SJSA1 (cell line): ENCODE measurements around the gene TMEM201. TPM values are rescaled to one million over a fixed set of nuclear protein-coding genes. Genes with fewer than 3 reads are reported as not detected.

Source experiments
- DNase-seq, 2 experiments: peaks; one replicate each; pipeline ENCODE4 v3.0.0-alpha.2; 2015 to 2020; ENCODE audit warnings: low spot score in 2 of 2, low read depth in 1 of 2
- H3K27ac ChIP-seq: fragments of 250-450 bp; sonication (Bioruptor Pico); 2 replicates; pipeline ENCODE4 v1.5.1; 2020; ENCODE audit warnings: mild to moderate bottlenecking, moderate library complexity
- H3K27me3 ChIP-seq: fragments of 250-450 bp; sonication (Bioruptor Pico); replicated peaks from 2 replicates; pipeline ENCODE4 v1.5.1; 2020; ENCODE audit warnings: mild to moderate bottlenecking, moderate library complexity
- H3K36me3 ChIP-seq: fragments of 250-450 bp; sonication (Bioruptor Pico); 2 replicates; pipeline ENCODE4 v1.5.1; 2020; ENCODE audit warnings: mild to moderate bottlenecking
- H3K4me1 ChIP-seq: fragments of 250-450 bp; sonication (Bioruptor Pico); replicated peaks from 2 replicates; pipeline ENCODE4 v1.6.1; 2021; ENCODE audit warnings: mild to moderate bottlenecking
- H3K4me3 ChIP-seq: fragments of 250-450 bp; sonication (Bioruptor Pico); 2 replicates; pipeline ENCODE4 v1.5.1; 2020; ENCODE audit warnings: mild to moderate bottlenecking
- H3K9me3 ChIP-seq: fragments of 250-450 bp; sonication (Bioruptor Pico); replicated peaks from 2 replicates; pipeline ENCODE4 v1.5.1; 2020; ENCODE audit warnings: mild to moderate bottlenecking
- total RNA-seq: library from RNA; depleted of rRNA; stranded (reverse); fragments of >200 nt; shearing (Covaris generic); gene quantifications from 2 replicates; pipeline ENCODE4 v1.2.3, GENCODE V29; 2014

TMEM201 gene
- total RNA-seq, 1 experiment from 2014 or later: 10.1 TPM

DNA sequence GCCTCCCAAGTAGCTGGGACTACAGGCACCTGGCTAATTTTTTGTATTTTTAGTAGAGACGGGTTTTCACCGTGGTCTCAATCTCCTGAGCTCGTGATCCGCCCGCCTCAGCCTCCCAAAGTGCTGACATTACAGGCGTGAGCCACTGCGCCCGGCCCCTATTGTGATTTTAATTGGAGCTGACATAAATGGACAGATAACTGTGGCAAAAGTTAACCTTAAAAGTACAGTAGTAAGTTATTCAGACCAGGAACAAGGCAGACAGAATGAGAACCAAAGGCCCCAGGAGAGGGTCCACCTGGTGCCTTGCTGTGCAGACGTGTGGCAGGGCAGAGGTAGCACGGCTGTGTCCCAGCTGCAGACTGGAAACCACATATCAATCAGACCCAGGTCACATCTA is 11.0 kb downstream of the TMEM201 start:
- H3K4me1 ChIP-seq: no peaks in the 10 kb centered on the region
- DNase-seq: no peak
- H3K36me3 ChIP-seq: peaks cover 53% of the 10 kb centered on the region
- no peak overlapping the region for H3K4me3 ChIP-seq
- no peaks in the 10 kb centered on the region for H3K27me3 ChIP-seq
- no peak overlapping the region for H3K27ac ChIP-seq
- H3K9me3 ChIP-seq: no peaks in the 10 kb centered on the region

DNA sequence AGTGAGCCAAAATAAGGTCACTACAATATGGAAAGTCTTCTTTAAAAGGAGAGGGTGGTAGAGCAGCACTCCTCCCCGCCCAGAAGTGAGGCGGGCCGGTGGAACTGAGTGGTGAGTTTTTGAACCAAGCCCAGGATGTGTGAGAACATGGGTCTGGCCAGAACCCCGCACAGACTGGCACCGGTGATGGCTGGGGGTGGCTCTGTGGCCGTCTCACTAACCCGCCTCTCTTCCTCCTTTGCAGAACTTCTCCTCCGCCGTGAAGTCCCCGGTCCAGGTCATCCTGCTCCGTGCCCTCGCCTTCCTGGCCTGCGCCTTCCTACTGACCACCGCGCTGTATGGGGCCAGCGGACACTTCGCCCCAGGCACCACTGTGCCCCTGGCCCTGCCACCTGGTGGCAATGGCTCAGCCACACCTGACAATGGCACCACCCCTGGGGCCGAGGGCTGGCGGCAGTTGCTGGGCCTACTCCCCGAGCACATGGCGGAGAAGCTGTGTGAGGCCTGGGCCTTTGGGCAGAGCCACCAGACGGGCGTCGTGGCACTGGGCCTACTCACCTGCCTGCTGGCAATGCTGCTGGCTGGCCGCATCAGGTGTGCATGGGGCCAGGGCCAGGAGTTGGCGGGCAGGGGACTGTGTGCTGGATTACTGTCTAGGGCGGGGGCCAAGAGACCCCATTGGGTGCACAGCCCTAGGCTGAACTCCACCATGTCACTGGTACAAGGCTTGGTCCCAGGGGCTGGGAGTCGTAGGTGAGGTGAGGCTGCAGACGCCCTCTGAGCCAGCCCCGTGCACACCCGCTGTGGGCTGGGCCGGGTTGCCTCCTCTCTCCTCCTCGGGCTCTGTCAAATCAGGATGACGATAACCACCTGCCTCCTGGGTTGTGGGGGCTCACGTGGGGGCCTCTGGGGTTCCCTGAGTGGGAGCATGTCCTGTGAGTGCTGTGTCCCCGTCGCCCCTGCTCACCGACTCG is 12.4 kb downstream of the TMEM201 start:
- Histone ChIP-seq H3K36me3 (peaks cover 55% of the 10 kb centered on the region), H3K9me3 (no peaks in the 10 kb centered on the region), H3K27ac (no peak overlapping the region), H3K27me3 (no peaks in the 10 kb centered on the region), H3K4me3 (no peak overlapping the region), H3K4me1 (no peaks in the 10 kb centered on the region)
- DNase-seq: no peak

DNA sequence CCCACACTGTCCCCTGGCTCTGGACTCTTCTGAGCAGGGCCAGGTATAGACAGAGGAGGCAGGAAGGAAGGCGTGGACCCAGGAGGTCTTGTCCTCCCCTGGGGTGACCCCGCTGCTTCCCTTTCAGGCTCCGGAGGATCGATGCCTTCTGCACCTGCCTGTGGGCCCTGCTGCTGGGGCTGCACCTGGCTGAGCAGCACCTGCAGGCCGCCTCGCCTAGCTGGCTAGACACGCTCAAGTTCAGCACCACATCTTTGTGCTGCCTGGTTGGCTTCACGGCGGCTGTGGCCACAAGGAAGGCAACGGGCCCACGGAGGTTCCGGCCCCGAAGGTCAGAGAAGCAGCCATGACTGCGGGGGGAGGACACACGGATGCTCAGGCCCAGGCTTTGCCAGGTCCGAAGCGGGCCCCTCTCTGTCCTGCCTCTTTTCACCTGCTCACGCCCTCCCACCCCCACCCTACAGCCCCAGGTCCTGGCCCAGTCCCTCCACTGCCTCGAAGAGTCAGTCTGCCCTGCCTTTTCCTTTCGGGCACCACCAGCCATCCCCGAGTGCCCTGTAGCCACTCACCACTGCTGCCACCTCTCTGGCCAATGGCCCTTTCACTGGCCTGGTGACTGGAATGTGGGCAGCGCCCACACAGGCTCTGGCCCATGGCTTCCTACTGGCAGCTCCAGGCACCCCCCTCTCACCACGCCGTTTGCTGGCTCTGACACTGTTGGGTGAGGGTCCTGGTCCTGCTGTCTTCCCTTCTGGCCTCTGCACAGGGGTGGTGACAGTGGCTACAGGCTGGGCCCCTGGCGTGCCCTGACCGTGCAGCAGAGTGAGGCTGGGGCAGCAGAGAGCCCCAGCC is 13.5 kb downstream of the TMEM201 start:
- no peak for DNase-seq
- Histone ChIP-seq H3K36me3 (peaks cover 51% of the 10 kb centered on the region), H3K4me3 (no peak overlapping the region), H3K9me3 (no peaks in the 10 kb centered on the region), H3K4me1 (no peaks in the 10 kb centered on the region), H3K27me3 (no peaks in the 10 kb centered on the region), H3K27ac (no peak overlapping the region)

DNA sequence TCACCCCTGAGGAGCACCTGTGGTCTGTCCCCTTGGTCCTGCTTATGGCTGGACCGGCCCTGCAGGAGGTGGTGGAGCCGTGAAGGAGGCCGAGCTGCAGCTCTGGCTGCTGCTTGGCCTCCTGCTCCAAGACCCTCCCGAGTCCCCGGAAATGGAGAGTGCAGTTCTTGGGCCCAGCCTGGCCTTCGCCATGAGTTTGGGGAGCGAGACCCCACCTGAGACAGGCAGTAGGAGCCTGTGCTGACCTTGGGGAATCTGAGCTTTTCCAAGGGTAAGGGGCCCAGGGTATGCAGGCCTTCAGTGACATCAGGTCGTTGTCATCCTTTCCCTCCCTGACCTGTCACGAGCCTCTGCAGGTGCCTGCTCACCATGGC is 14.1 kb downstream of the TMEM201 start:
- no peaks in the 10 kb centered on the region for H3K4me1 ChIP-seq

DNA sequence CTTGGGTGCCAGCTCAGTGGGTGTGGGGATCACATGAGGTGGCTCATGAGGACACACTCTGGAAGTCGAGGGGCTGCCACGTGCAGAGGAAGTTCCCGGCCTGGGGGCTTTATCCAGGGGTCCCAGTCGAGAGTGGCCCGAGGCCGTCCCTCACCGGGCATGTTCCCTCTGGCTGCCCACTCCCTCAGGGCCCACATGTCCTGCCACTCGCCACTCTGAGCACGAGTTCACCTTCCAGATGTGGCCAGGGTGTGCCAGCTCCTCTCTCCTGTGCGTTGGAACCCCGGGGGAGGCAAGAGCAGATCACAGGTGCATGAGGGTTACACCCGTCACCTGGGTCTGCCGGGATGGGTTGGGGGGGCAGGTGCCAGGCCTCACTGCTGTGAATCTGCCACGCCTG is 14.6 kb downstream of the TMEM201 start:
- Histone ChIP-seq H3K4me3 (no peak overlapping the region), H3K9me3 (no peaks in the 10 kb centered on the region), H3K27ac (no peak overlapping the region), H3K27me3 (no peaks in the 10 kb centered on the region), H3K4me1 (no peaks in the 10 kb centered on the region), H3K36me3 (peaks cover 40% of the 10 kb centered on the region)
- DNase-seq: no peak

More for the DNA sequence above, 14.1 kb downstream of the TMEM201 start:
- Histone ChIP-seq H3K9me3 (no peaks in the 10 kb centered on the region), H3K36me3 (peaks cover 45% of the 10 kb centered on the region), H3K4me3 (no peak overlapping the region), H3K27me3 (no peaks in the 10 kb centered on the region), H3K27ac (no peak overlapping the region)
- DNase-seq: no peak

DNA sequence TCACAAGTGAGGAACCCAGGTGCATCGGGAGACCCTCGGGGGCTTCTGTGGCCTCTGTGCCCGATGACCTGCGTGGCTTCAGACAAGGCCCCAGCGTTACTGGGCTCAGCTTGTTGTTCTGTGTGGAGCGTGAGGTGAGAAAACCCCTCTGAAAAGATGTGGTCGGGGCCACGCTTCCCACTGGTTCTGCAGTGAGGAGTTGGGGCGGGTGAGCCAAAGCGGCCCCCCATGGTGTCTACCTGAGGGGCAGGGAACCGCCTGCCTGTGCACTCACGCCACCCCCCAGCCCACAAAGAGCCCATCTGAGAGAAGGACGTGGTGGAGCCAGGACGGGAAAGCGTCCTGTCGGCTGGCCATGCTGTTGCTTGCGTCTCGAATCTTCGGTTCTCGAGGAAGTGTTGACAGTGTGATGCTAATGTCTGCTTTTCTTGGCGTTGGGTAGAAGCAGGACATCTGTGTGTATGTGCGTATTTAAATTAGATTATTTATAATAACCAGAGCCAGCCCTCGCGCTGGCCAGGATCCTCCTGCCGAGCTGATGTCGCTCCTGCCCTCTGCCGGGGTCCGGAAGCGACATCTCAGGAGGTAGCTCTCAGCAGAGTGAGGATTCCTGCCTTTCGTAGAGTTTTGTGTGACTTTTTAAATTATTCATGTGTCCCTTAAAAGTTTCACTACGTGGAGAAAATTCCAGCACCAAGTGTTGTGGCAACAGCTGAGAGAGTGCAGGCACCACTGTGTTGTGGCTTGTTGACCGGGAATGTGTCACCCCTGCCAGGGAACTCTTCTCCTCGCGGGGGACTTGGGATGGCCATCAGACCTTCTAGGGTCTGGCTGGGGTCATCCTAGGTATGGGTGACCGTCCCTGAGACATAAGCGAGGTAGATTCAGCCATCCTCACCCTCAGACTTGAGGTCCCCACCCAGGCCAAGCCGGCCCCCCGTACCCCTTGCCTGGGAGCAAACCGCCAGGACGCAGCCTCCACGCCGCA is 15.3 kb downstream of the TMEM201 start:
- DNase-seq: no peak
- Histone ChIP-seq H3K4me3 (no peak overlapping the region), H3K27me3 (no peaks in the 10 kb centered on the region), H3K27ac (no peak overlapping the region), H3K9me3 (no peaks in the 10 kb centered on the region), H3K4me1 (no peaks in the 10 kb centered on the region), H3K36me3 (peaks cover 38% of the 10 kb centered on the region)

DNA sequence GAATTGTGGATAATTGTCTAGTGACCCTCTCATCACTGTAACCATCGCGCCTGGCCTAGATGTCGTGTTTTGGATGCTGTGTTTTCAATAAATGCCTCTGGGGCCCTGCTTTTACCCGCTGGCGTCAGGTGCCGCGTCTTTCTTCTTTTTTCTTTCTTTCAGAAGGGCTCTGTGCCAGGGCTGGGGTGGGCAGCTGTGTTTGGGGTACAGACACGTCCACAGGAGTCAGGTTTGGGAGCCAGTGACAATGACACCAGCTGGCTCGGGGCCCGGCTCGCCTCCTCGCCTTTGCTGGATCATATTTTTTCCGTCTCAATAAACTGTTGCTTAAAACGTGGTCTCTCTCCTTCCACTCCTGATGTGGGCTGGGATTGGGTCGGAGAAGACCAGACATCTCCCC is 16.1 kb downstream of the TMEM201 start:
- H3K27ac ChIP-seq: no peak overlapping the region
- no peaks in the 10 kb centered on the region for H3K4me1 ChIP-seq
- no peaks in the 10 kb centered on the region for H3K27me3 ChIP-seq
- DNase-seq: no peak
- no peaks in the 10 kb centered on the region for H3K9me3 ChIP-seq
- H3K36me3 ChIP-seq: peaks cover 31% of the 10 kb centered on the region
- H3K4me3 ChIP-seq: no peak overlapping the region

DNA sequence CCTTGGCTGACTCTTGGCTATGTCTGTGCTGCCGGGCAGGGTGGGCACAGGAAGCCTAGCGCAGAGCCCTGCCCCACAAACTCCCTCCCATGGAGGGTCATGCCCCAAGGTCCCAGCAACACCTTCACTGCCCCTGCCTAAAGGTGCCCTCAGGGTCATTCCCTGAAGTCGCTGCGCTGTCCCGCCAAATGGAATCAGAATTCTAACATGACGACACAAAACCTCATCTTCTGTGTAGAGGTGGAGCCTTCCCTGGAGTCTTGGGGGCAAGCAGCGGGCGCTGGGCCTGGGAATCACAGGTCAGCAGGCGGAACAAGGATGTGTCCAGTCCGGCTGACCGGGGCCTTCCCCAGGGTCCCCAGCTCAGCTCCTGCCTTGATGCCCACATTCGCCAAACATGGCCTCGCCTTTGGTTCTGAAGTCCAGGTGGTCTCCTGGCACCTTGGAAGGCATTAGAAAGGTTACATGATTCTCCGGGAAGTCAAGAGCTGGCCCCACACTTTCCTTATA is 17.3 kb downstream of the TMEM201 start:
- no peaks in the 10 kb centered on the region for H3K9me3 ChIP-seq
- H3K4me1 ChIP-seq: no peaks in the 10 kb centered on the region
- H3K27ac ChIP-seq: no peak overlapping the region
- H3K27me3 ChIP-seq: no peaks in the 10 kb centered on the region
- H3K36me3 ChIP-seq: peaks cover 33% of the 10 kb centered on the region
- DNase-seq: no peak
- no peak overlapping the region for H3K4me3 ChIP-seq

DNA sequence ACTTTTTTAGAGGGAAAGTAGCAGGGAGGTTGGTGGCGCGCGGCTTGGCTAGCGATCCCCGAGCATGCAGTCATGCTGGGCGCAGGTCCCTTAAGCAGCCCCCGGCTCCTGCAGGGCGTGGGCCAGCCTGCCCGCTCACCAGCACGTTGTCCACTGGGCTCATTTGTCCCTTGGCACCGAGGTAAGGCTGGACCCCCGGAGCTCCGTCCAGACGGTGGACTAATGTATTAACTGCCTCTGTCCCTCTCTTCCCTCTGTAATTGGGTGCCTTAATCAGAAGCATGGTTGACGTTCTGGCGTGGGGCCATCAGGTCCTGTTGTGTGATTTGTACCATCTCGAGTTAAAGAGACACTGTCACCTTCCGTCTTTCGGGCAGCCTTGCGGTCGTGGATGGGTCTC is 17.7 kb downstream of the TMEM201 start:
- Histone ChIP-seq H3K27ac (no peak overlapping the region), H3K4me1 (no peaks in the 10 kb centered on the region), H3K9me3 (no peaks in the 10 kb centered on the region), H3K4me3 (no peak overlapping the region), H3K36me3 (peaks cover 28% of the 10 kb centered on the region), H3K27me3 (no peaks in the 10 kb centered on the region)
- DNase-seq: no peak

DNA sequence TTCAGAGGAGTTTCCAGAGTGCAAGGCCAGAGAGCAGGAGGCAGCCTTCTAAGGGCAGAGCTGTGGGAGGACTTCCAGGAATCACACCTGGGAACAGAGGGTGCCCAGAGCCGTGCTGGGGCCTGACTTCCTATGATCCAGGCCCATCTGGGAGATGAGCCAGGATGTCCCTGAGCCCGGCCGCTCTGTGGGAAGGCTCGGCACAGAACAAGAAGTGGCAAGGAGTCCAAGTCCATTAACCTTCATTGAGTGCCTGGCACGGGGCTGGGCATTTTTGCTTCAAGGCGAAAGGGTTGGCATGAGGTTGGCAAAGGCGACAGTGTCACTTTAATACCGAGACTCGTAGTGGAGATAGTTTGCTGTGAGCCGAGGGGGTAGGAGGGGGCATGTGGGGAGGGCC is 18.2 kb downstream of the TMEM201 start:
- no peaks in the 10 kb centered on the region for H3K9me3 ChIP-seq
- no peaks in the 10 kb centered on the region for H3K4me1 ChIP-seq
- no peak overlapping the region for H3K4me3 ChIP-seq
- no peaks in the 10 kb centered on the region for H3K27me3 ChIP-seq
- peaks cover 27% of the 10 kb centered on the region for H3K36me3 ChIP-seq
- H3K27ac ChIP-seq: no peak overlapping the region
- no peak for DNase-seq

DNA sequence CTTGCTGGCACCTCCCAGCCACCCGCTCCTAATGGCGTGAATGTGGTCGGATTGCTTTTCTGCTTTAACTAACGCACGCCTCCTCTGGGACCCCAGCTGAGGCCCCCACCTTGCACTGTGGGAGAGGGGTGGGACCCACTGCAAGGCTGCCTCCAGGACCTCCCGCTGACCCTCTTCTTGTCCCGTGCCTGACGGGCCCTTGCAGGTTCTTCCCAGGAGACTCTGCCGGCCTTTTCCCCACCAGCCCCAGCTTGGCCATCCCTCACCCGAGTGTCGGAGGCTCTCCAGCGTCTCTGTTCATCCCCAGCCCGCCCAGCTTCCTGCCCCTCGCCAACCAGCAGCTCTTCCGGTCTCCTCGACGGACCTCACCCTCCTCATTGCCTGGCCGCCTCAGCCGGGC is 18.6 kb downstream of the TMEM201 start:
- Histone ChIP-seq H3K27me3 (no peaks in the 10 kb centered on the region), H3K36me3 (peaks cover 29% of the 10 kb centered on the region), H3K4me1 (no peaks in the 10 kb centered on the region), H3K4me3 (no peak overlapping the region), H3K9me3 (no peaks in the 10 kb centered on the region), H3K27ac (no peak overlapping the region)
- no peak for DNase-seq

DNA sequence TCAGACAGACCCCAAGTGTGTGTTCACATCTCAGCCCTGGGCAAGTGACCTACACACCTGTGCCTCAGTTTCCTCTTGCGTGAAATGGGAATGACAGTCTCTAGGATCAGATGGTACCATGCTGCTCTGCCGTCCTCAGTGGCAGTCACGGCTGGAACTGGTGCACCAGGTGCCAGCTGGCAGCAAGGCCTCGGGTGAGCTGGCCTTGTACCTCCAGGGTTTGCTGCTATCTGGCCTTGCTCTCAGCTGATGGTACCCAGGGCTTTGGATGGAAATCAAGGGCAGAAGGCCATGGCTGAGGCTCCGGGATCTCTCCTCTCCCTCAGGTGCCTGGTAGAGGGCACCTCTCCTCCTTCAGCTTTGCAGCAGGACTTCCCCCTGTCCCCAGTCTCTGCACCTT is 21.3 kb downstream of the TMEM201 start:
- no peak for DNase-seq
- no peaks in the 10 kb centered on the region for H3K9me3 ChIP-seq
- no peaks in the 10 kb centered on the region for H3K4me1 ChIP-seq
- H3K27me3 ChIP-seq: no peaks in the 10 kb centered on the region
- no peak overlapping the region for H3K27ac ChIP-seq
- peaks cover 26% of the 10 kb centered on the region for H3K36me3 ChIP-seq
- no peak overlapping the region for H3K4me3 ChIP-seq

DNA sequence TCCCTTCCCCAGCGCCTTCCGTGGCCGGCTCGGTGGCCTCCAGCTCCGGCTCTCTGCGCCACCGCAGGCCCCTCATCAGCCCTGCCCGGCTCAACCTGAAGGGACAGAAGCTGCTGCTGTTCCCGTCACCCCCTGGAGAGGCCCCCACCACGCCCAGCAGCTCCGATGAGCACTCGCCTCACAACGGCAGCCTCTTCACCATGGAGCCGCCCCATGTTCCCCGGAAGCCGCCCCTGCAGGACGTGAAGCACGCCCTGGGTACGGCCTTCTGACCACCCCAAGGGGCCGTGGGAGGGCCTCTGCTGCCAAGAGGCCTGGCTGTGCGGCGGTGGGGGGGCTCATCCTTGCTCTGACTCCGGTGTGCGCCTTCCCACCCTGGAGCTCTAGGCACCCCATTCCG is 21.8 kb downstream of the TMEM201 start:
- Histone ChIP-seq H3K4me3 (no peak overlapping the region), H3K4me1 (no peaks in the 10 kb centered on the region), H3K9me3 (no peaks in the 10 kb centered on the region), H3K36me3 (peaks cover 26% of the 10 kb centered on the region), H3K27ac (no peak overlapping the region), H3K27me3 (no peaks in the 10 kb centered on the region)
- DNase-seq: no peak
